GM06990 (cell line): ENCODE data around the gene KLB.
A peak's percentile ranks its signal among the peaks of the same experiment; 100 is the strongest.

Experiments
- DNase-seq: peaks from one replicate; pipeline ENCODE4 v3.0.0-alpha.2; 2011; ENCODE audit not compliant: insufficient read length; ENCODE audit errors: extremely low read depth
- H3K27me3 ChIP-seq: replicated peaks from 2 replicates; pipeline ENCODE4 v1.6.0; 2011; ENCODE audit warnings: low read length; ENCODE audit not compliant: control insufficient read depth, insufficient read depth
- H3K36me3 ChIP-seq: 2 replicates; pipeline ENCODE4 v1.5.1; 2011; ENCODE audit warnings: low read length; ENCODE audit not compliant: control insufficient read depth, insufficient read depth
- H3K4me3 ChIP-seq: replicated peaks from 2 replicates; pipeline ENCODE4 v1.5.1; 2011; ENCODE audit warnings: low read depth, mild to moderate bottlenecking, control low read depth, low read length
- CTCF ChIP-seq: IDR thresholded peaks from 2 replicates; pipeline ENCODE4 v1.5.1; 2011; ENCODE audit warnings: low read length, control low read depth, mild to moderate bottlenecking, inconsistent platforms; ENCODE audit not compliant: insufficient read depth, poor library complexity, severe bottlenecking

The KLB gene

GRCh38 chr4:39446842-39447573 is 40.3 kb downstream of the KLB start:
- Histone ChIP-seq H3K27me3 (no peaks in the 10 kb centered on the region), H3K4me3 (peak overlapping the region; percentile 57), H3K36me3 (peaks cover 4% of the 10 kb centered on the region)
- DNase-seq = peak; percentile 90
- peak; percentile 57 for TF ChIP-seq CTCF

- DNase-seq = no peak
Observed at GRCh38 chr4:39450618-39451017, 43.9 kb downstream of the KLB start.

GRCh38 chr4:39451423-39452023 is 44.8 kb downstream of the KLB start:
- Histone ChIP-seq H3K4me3 (no peak overlapping the region), H3K27me3 (no peaks in the 10 kb centered on the region), H3K36me3 (peaks cover 18% of the 10 kb centered on the region)
- no peak for DNase-seq
- no peak for TF ChIP-seq CTCF

More at GRCh38 chr4:39450618-39451017, 43.9 kb downstream of the KLB start:
- no peaks in the 10 kb centered on the region for H3K27me3 ChIP-seq
- no peak overlapping the region for H3K4me3 ChIP-seq
- peaks cover 18% of the 10 kb centered on the region for H3K36me3 ChIP-seq
- TF ChIP-seq CTCF = no peak

- no peaks in the 10 kb centered on the region for H3K27me3 ChIP-seq
- TF ChIP-seq CTCF = no peak
- DNase-seq = no peak
- no peak overlapping the region for H3K4me3 ChIP-seq
- peaks cover 22% of the 10 kb centered on the region for H3K36me3 ChIP-seq
Observed at GRCh38 chr4:39452153-39452859, 45.6 kb downstream of the KLB start.

GRCh38 chr4:39452860-39453587 is 46.3 kb downstream of the KLB start:
- DNase-seq = no peak
- Histone ChIP-seq H3K36me3 (peaks cover 22% of the 10 kb centered on the region), H3K27me3 (no peaks in the 10 kb centered on the region), H3K4me3 (no peak overlapping the region)
- no peak for TF ChIP-seq CTCF
